Kidney (tissue), 14 donors: ENCODE data around the gene SVIL. TPM values are rescaled to one million over a fixed set of nuclear protein-coding genes. Genes with fewer than 3 reads are reported as not detected.
"Not testable (repeated sequence)": the region's sequence is repeated elsewhere in the genome, so short reads cannot be mapped to it uniquely, and the experiment has no call there.

Experiments used
- DNase-seq, 5 donors: peaks; one replicate each; pipeline ENCODE4 v3.0.0-alpha.2; 2013 to 2020
- FAIRE-seq: peaks from 2 replicates; lab custom pipeline; 2012; peaks lifted over from hg19 to GRCh38; lab: Jason Lieb, UNC
- H3K27ac ChIP-seq, 2 donors: one replicate each; pipeline ENCODE4 v1.7.0; 2013; ENCODE audit warnings: low read depth in 2 of 2, low read length in 2 of 2, inconsistent platforms in 1 of 2
- H3K27me3 ChIP-seq: one replicate; pipeline ENCODE4 v1.7.1; 2013; ENCODE audit warnings: low read length, inconsistent platforms; ENCODE audit not compliant: control insufficient read depth, insufficient read depth
- H3K36me3 ChIP-seq, 3 donors: one replicate each; pipeline versions ENCODE4 v1.7.0 to v1.7.1; 2013; ENCODE audit warnings: low read length in 3 of 3, control low read depth in 1 of 3, inconsistent platforms in 1 of 3; ENCODE audit not compliant: insufficient read depth in 3 of 3, control insufficient read depth in 2 of 3
- H3K4me1 ChIP-seq, 3 donors: one replicate each; pipeline versions ENCODE4 v1.7.0 to v1.7.1; 2013; ENCODE audit warnings: low read length in 3 of 3, inconsistent platforms in 1 of 3, low read depth in 1 of 3; ENCODE audit not compliant: control insufficient read depth in 2 of 3, insufficient read depth in 2 of 3
- H3K4me3 ChIP-seq, 3 donors: one replicate each; pipeline versions ENCODE4 v1.7.0 to v1.8.1; 2013; ENCODE audit warnings: low read length in 3 of 3, control low read depth in 1 of 3, inconsistent platforms in 1 of 3
- H3K9ac ChIP-seq, 3 donors: one replicate each; pipeline versions ENCODE4 v1.7.0 to v1.7.1; 2013; ENCODE audit warnings: low read length in 3 of 3, control low read depth in 1 of 3, inconsistent platforms in 1 of 3
- H3K9me3 ChIP-seq, 3 donors: one replicate each; pipeline versions ENCODE4 v1.7.0 to v1.7.1; 2013; ENCODE audit warnings: low read length in 3 of 3, control low read depth in 1 of 3, inconsistent platforms in 1 of 3; ENCODE audit not compliant: control insufficient read depth in 2 of 3, insufficient read depth in 1 of 3
- CTCF ChIP-seq: IDR thresholded peaks from 3 replicates; pipeline ENCODE4 v1.5.1; 2012; ENCODE audit warnings: mild to moderate bottlenecking, moderate library complexity, borderline replicate concordance; ENCODE audit not compliant: insufficient read depth; ENCODE audit errors: extremely low read depth
- intact Hi-C: fragments of 100-400 bp; cut with DNase I; formaldehyde crosslinking; loops from one replicate; pipeline ENCODE4 v1.11.1; 2022
- polyA plus RNA-seq: library from polyadenylated mRNA; stranded (reverse); fragments of 350-450 nt; fragmentation: Illumina TruSeq; extraction: RNeasy Lipid Tissue Mini Kit (QIAGEN cat#74804); gene quantifications from one replicate; pipeline ENCODE4 v1.2.3, GENCODE V29; 2014; ENCODE audit warnings: low read depth, low replicate concordance; ENCODE audit not compliant: insufficient read depth
- total RNA-seq: library from RNA; stranded (reverse); fragmentation: NEBNext Ultra II Directional; extraction: Animal tissue kit (Norgen Biotek cat#: 25700); gene quantifications from one replicate; pipeline ENCODE4 v1.2.1, GENCODE V29; 2021
- donor health status: control.
- donor health status: control.
- donor health status: control.
- donor health status: control.
- donor health status: control.
- donor health status: DM: yes; HTN: yes; CAD: no.
- donor health status: Normal renal cell carcinoma (clear cell type).

Gene SVIL
- total and polyA plus RNA-seq, 2 donors from 2014 or later = 7.4 to 94.4 TPM

DNA sequence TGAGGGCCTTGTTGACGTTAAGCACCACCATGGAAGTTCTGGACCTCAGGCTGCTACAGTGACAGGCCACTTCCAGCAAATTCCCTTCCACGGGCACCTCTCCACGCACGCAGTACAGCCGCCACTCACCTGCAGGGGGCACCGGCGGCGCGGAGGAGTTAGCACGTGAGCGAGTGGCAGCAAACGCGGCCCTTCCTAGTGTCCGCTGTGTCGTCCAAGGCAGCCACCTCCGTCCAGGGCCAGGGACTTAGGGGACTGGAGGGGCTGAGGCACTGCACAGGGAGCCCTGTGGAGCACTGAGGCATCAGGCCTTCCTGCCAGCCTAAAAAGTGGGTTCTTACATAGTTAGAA, 164.4 kb downstream of the SVIL start:
- no peak for FAIRE-seq
- intact Hi-C loops = no loop called here

GRCh38 chr10:29469481-29470354, 165.1 kb downstream of the SVIL start:
- no peak for DNase-seq
- FAIRE-seq = no peak
- H3K9me3 ChIP-seq = no peaks in the 10 kb centered on the region
- H3K4me1 ChIP-seq = peaks cover 0 to 17% (median 9%) of the 10 kb centered on the region in 3 donors
- no peaks in the 10 kb centered on the region for H3K27me3 ChIP-seq
- no peak overlapping the region for H3K9ac ChIP-seq
- no peak overlapping the region for H3K27ac ChIP-seq
- intact Hi-C loops = no loop called here
- TF ChIP-seq CTCF = no peak
- H3K4me3 ChIP-seq = peak overlapping the region in 1 of 3 donors; percentile 3
- peaks cover 2 to 35% (median 7%) of the 10 kb centered on the region in 3 donors for H3K36me3 ChIP-seq

More for the DNA sequence above, 164.4 kb downstream of the SVIL start:
- Histone ChIP-seq H3K4me1 (peaks cover 0 to 17% (median 9%) of the 10 kb centered on the region in 3 donors), H3K36me3 (peaks cover 0 to 31% (median 3%) of the 10 kb centered on the region in 3 donors), H3K27ac (peak overlapping the region in 1 of 2 donors; percentile 75), H3K27me3 (no peaks in the 10 kb centered on the region), H3K9ac (no peak overlapping the region), H3K4me3 (no peak overlapping the region), H3K9me3 (no peaks in the 10 kb centered on the region)
- DNase-seq = peak in 2 of 5 donors; percentile 35 to 60
- TF ChIP-seq CTCF = peak; percentile 42

GRCh38 chr10:29465384-29465783, 169.4 kb downstream of the SVIL start:
- DNase-seq (no peak), FAIRE-seq (no peak)
- Histone ChIP-seq H3K9ac (no peak overlapping the region), H3K36me3 (peaks cover 5 to 42% (median 16%) of the 10 kb centered on the region in 3 donors), H3K27ac (no peak overlapping the region), H3K27me3 (no peaks in the 10 kb centered on the region), H3K4me1 (no peaks in the 10 kb centered on the region), H3K4me3 (no peak overlapping the region), H3K9me3 (no peaks in the 10 kb centered on the region)
- intact Hi-C loops = no loop called here
- no peak for TF ChIP-seq CTCF

DNA sequence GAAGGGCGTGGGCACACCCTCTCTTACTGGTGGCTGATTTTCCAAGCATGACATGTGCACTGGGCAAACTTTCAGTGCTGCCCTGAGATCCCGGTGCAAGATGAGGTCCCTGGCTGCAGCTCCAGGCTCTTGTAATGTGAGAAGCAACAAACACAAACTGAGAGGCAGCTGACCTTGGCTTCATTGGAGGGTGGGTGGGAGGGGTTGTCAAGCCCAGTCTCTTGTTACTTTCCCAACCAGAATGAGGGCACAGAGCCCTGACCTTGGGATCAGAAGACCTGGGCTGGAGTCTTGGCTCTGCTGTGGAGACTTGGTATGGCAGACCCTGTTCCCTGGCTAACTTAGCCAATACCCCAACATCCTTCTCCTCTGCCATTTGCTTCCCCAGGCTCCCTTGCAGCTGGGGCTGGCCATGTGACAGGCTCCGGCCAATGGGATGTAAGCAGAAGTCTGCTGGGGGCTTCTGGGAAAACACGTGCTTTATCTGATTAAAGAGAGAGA, 170.1 kb downstream of the SVIL start:
- intact Hi-C loops, H3K4me3 ChIP-seq, DNase-seq, H3K9ac ChIP-seq, H3K9me3 ChIP-seq, H3K4me1 ChIP-seq, H3K27ac ChIP-seq, FAIRE-seq, H3K27me3 ChIP-seq: not testable (repeated sequence)
- H3K36me3 ChIP-seq = peaks cover 5 to 42% (median 16%) of the 10 kb centered on the region in 3 donors
